Inflammatory macrophage treated with lipopolysaccharide for 4 hours (primary cell): Measurements from ENCODE around the gene PHC3.

Source experiments
- DNase-seq: peaks from one replicate; pipeline ENCODE4 v3.0.0-alpha.2; 2020

The PHC3 gene

GRCh38 chr3:170180079-170180907 is 1.2 kb downstream of the PHC3 start:
- DNase-seq: peak; percentile 79

DNA sequence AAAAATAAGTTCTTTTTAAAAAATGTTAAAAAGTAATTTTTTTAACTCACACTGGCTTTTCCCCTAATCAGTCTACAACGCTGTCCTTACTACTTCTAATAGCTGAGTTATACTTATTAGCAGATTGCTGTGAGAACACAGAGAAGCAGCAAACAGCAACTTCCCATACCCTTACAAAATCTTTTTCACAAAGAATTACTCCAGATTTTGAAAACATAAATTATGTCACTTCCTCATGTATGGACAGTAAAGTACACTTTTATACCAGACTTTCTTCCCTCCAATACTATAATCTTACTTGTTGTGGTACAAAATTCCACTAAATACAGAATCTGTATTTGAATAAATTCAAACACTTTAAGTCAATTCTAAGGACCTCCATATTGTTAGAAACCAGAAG is 2.1 kb downstream of the PHC3 start:
- DNase-seq: peak; percentile 76

- DNase-seq: no peak
Observed at GRCh38 chr3:170178651-170179050, 2.9 kb downstream of the PHC3 start.

GRCh38 chr3:170171563-170171962 is 10.0 kb downstream of the PHC3 start:
- peak; percentile 79 for DNase-seq

DNA sequence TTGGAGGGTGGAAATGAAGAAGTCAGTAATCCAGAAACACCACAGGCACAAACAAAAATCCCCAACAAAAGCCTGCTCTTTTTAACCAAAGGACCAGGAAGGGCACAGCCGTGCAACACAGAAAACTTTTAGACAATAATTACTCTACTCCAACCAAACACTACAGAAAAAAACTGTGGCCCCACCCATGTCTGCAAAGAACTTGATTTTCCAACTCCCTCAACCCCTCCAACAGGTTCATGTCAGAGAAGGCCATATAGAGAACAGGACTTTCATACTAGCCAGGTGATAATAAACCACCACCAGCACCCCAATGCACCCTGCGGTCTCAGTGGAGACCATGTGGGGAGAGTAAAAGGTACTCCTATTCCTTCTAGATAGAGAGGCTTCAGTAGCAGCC is 16.8 kb downstream of the PHC3 start:
- DNase-seq: no peak

DNA sequence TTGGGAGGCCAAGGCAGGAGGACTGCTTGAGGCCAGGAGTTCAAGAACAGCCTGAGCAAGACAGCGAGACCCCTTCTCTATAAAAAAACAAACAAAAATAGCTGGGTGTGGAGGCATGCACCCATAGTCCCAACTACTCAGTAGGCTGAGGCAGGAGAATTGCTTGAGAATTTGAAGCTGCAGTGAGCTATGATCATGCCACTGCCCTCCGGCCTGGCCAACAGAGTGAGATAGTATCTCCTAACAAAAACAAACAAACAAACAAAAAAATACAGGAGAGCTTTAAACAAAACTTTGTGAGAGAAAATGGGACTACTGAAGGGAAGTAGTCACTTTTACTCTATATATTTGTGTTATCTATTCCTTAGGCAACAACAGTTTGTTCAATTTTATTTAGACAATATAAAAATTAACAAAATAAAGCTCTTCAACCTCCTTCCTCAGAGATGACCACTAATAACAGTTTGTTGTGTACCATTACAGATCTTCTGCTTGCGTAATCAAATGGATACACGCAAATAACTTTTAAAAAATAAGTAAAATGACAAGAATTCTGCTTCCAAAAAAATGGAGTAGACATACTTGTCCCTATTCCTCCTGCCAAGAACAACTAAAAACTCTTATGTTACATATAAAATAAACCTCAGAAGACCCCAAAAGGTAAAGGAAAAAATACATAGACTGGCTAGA is 17.4 kb downstream of the PHC3 start:
- DNase-seq: no peak

- peak; percentile 11 for DNase-seq
Observed at GRCh38 chr3:170162630-170163029, 18.9 kb downstream of the PHC3 start.

DNA sequence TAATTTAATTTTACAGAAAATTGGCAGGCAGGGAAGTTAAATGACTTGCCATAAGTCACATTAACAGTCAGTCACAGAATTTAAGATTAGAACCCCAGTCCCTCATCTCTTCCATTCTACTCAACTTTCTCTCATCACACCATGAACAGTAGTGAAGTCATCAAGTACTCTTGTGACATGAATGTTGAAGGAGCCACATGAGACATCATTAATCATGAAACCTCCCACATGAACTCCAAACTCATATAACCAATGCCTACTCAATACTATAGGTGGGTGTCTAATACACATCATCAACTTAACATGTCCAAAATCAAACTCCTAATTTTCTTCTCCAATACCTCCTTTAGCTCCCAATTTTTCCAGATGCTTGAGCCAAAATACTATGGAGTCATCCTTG is 19.5 kb downstream of the PHC3 start:
- peak; percentile 33 for DNase-seq

GRCh38 chr3:170159933-170160332 is 21.6 kb downstream of the PHC3 start:
- no peak for DNase-seq

DNA sequence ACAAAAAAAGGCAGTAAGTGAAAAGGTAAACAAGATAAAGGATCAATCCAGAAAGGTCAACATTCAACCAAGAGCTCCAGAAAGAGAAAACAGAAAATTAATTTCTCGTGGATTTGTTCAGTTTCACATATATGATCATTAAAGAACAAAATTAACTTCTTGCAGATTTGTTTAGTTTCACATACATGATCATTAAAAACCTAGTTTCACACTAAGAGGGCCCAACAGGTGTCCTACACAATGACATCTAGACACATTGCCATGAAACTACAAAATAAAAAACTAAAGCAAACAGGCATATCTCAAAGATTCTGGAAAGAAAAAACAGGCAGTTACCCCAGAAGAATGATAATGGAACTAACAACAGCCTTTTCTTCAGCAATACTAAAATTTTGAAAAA is 22.1 kb downstream of the PHC3 start:
- no peak for DNase-seq

DNA sequence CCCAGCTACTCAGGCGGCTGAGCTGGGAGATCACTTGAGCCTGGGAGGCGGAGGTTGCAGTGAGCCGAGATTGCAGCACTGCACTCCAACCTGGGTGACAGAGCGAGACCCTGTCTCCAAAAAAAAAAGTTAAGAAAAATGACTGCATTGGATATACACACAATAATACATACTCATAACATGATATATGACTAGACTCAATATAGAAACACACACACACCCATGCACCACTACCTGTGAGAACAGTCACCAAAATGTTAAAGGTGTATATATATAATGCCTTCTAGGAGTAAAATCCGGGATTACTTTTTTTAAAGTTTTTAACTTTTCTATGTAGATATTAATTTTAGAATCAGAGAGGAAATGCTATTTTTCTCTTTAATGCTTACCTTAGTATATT is 25.9 kb downstream of the PHC3 start:
- no peak for DNase-seq

- DNase-seq: peak; percentile 11
Observed at GRCh38 chr3:170154569-170155143, 26.9 kb downstream of the PHC3 start.

DNA sequence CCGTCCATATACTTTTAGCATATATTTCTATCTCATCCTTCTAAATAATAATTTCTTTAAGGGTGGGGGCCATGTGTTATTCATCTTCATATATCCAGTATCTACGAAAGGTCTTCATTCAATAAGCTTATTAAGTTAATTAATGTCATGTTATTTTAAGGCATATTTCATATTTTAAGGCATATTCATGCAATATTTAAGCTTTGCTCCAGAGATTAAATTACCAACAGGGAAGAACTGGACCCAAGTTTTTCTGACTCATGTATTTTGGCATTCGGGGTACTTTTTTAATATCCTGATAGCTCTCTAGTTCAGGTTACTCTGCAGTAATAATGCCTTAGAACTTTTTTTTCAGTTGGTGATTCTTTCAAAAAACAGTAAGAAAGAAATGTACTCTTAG is 27.4 kb downstream of the PHC3 start:
- DNase-seq: no peak

GRCh38 chr3:170151536-170151935 is 30.0 kb downstream of the PHC3 start:
- DNase-seq: no peak

GRCh38 chr3:170149016-170149415 is 32.5 kb downstream of the PHC3 start:
- DNase-seq: peak; percentile 26

- no peak for DNase-seq
Observed at GRCh38 chr3:170145278-170145677, 36.3 kb downstream of the PHC3 start.

DNA sequence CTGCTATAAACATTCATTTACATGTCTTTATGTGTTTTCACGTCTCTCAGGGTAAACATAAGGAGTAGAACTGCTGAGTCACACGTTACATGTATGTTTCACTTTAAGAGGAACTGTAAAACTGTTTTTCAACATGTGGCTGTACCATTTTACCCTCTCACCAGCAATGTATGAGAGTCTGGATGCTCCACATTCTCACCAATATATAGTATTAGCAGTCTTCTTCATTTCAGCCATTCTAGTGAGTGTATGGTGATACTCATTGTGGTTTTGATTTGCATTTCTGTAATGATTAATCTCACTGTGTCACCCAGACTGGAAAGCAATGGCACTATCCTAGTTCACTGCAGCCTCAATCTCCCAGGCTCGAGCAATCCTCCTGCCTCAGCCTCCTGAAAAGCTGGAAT is 37.1 kb downstream of the PHC3 start:
- no peak for DNase-seq

- no peak for DNase-seq
Observed at GRCh38 chr3:170142373-170142772, 39.2 kb downstream of the PHC3 start.

GRCh38 chr3:170137986-170138385 is 43.5 kb downstream of the PHC3 start:
- DNase-seq: no peak

DNA sequence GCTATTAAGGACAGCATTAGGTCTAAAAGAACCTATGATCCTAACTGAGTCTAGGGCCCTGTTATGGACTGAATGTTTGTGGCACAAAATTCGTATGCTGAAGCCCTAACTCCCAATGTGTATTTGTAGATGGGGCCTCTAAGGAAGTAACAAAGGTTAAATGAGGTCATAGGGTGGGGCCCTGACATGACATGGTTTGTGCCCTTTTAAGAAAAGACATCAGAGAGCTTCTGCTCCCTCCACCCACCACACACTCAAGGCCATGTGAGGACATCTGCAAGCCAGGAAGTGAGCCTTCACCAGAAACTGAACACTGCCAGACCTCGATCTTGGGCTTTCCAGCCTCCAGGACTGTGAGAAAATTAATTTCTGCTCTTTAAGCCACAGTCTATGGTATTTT is 49.2 kb downstream of the PHC3 start:
- peak; percentile 72 for DNase-seq

GRCh38 chr3:170130532-170130931 is 51.0 kb downstream of the PHC3 start:
- DNase-seq: no peak

DNA sequence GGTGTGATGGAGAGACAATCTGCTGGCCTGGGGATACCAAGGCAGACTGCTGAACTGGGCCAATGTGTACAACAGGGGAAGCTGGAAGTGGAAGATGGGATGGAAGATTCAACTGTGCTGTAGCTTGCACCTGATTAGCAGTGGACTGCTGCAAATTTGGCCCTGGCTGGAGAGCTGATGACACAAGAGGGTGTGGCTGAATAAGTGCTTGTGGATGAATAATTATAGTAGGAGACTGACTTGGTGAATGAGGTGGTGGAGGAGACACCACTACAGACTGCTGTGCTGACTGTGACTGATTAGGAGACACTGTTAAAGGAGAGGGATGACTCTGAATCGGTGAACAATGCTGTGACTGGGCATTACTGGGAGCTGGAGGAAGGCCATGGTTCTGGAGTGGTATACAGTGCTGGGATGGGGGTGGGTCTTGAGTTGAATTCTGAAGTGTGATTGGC is 52.5 kb downstream of the PHC3 start:
- peak; percentile 29 for DNase-seq

DNA sequence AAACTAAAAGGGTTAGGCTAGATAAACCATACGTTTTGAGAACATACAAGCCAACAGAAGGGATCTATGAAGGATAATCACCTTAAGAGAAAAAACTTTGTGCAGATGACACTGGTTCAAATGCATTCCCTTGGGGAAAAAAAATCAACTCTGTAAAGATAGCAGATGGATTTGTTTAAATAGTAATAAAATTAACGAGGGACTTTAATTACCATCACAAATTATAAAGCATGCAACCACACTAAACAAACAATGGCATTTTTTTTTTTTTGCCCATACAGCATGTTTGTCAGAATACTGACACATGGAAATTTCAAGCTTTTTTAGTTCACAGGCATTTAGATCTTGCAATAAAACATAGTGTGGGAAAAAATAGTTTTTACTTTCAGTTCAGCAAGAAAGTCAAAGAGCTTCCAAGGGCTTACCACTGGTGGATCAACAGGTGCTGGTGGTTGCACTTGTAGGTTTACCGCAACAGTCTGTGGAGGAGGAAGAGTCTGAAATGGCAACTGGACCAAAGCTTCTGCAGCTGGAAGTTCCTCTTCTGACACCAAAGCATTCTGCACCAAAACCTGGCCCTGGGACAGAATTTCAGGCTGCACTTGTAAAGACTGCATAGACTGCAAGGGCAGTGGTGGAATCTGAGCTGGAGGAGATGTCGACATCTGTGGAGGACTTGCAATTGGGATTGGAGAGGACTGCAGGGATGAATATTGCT is 53.1 kb downstream of the PHC3 start:
- peak; percentile 18 for DNase-seq
